Calu3 (cell line): Measurements from ENCODE around the gene VCL. TPM values are rescaled to one million over a fixed set of nuclear protein-coding genes. Genes with fewer than 3 reads are reported as not detected.

ENCODE experiments used
- BruUV-seq: library from RNA; stranded (reverse); fragments of 400-500 nt; replicated peaks from 2 replicates; lab custom pipeline; 2021; lab: Mats Ljungman, UMichigan
- CTCF ChIA-PET: fragments of 300-600 bp; sonication (Branson Sonifier 250); formaldehyde crosslinking; loops from one replicate; lab custom pipeline; 2022; ENCODE audit warnings: antibody characterized with exemption; lab: Charles Lee
- DNase-seq: peaks from one replicate; pipeline ENCODE4 v3.0.0; 2022
- H3K27ac Mint-ChIP-seq: one replicate; pipeline ENCODE4 v1.8.0; 2022; ENCODE audit warnings: mixed read lengths; ENCODE audit not compliant: unreplicated experiment
- H3K27me3 Mint-ChIP-seq: one replicate; pipeline ENCODE4 v1.8.0; 2022; ENCODE audit warnings: mixed read lengths; ENCODE audit not compliant: unreplicated experiment
- H3K36me3 Mint-ChIP-seq: one replicate; pipeline ENCODE4 v1.8.0; 2022; ENCODE audit warnings: mild to moderate bottlenecking, moderate library complexity, mixed read lengths; ENCODE audit not compliant: insufficient read depth, unreplicated experiment
- H3K4me1 Mint-ChIP-seq: one replicate; pipeline ENCODE4 v1.8.0; 2022; ENCODE audit warnings: mild to moderate bottlenecking, low read depth, mixed read lengths; ENCODE audit not compliant: unreplicated experiment
- H3K4me3 Mint-ChIP-seq: one replicate; pipeline ENCODE4 v1.8.0; 2022; ENCODE audit warnings: mild to moderate bottlenecking, low read depth, moderate library complexity, mixed read lengths; ENCODE audit not compliant: unreplicated experiment
- H3K9me3 Mint-ChIP-seq: one replicate; pipeline ENCODE4 v1.8.0; 2022; ENCODE audit warnings: low read depth, mixed read lengths; ENCODE audit not compliant: unreplicated experiment
- CTCF ChIP-seq: fragments of 200-600 bp; IDR thresholded peaks from one replicate; pipeline ENCODE4 v1.8.0; 2022; ENCODE audit warnings: antibody characterized with exemption; ENCODE audit not compliant: unreplicated experiment
- intact Hi-C: fragments of 100-400 bp; cut with micrococcal nuclease; formaldehyde crosslinking; loops from one replicate; pipeline ENCODE4 v1.10.0; 2022; ENCODE audit not compliant: unreplicated experiment
- total RNA-seq: library from RNA; stranded (reverse); gene quantifications from 2 replicates; pipeline ENCODE4 v1.2.3, GENCODE V29; 2022

The VCL gene
- total RNA-seq, 1 experiment from 2014 or later = 237 TPM

GRCh38 chr10:73965890-73966768, 31.8 kb upstream of the VCL start:
- no peaks in the 10 kb centered on the region for H3K9me3 Mint-ChIP-seq
- TSS peak; percentile 80 for BruUV-seq
- peaks cover 16% of the 10 kb centered on the region for H3K4me1 Mint-ChIP-seq
- peak overlapping the region; percentile 55 for H3K4me3 Mint-ChIP-seq
- H3K36me3 Mint-ChIP-seq = peaks cover 9% of the 10 kb centered on the region
- CTCF ChIA-PET = interaction anchor here (0.8 to 1.5 kb wide), 7 partner anchors 9 to 135 kb away, joined by 3 to 7 read pairs (median 3); partner anchors contain the start of gene VCL
- no peak for TF ChIP-seq CTCF
- DNase-seq = peak; percentile 70
- peak overlapping the region; percentile 96 for H3K27ac Mint-ChIP-seq
- no peaks in the 10 kb centered on the region for H3K27me3 Mint-ChIP-seq
- intact Hi-C loops = no loop called here

- intact Hi-C loops = no loop called here
Measured at GRCh38 chr10:73967022-73967429, 30.9 kb upstream of the VCL start.

GRCh38 chr10:73967544-73967943, 30.4 kb upstream of the VCL start:
- CTCF ChIA-PET = interaction anchor here (0.9 to 1.3 kb wide), 2 partner anchors 16 to 32 kb away, joined by 3 to 4 read pairs; no protein-coding TSS in a partner anchor
- DNase-seq = no peak
- Mint-ChIP-seq H3K36me3 (peaks cover 9% of the 10 kb centered on the region), H3K4me3 (no peak overlapping the region), H3K27me3 (no peaks in the 10 kb centered on the region), H3K9me3 (no peaks in the 10 kb centered on the region), H3K27ac (no peak overlapping the region), H3K4me1 (peaks cover 16% of the 10 kb centered on the region)
- no TSS peak for BruUV-seq
- intact Hi-C loops = no loop called here
- TF ChIP-seq CTCF = no peak

More at GRCh38 chr10:73967022-73967429, 30.9 kb upstream of the VCL start:
- no TSS peak for BruUV-seq
- peaks cover 9% of the 10 kb centered on the region for H3K36me3 Mint-ChIP-seq
- peaks cover 16% of the 10 kb centered on the region for H3K4me1 Mint-ChIP-seq
- H3K27ac Mint-ChIP-seq = no peak overlapping the region
- no peak for TF ChIP-seq CTCF
- CTCF ChIA-PET = interaction anchor here (1.1 to 1.5 kb wide), 2 partner anchors 10 to 31 kb away, joined by 4 to 7 read pairs; partner anchors contain the start of gene VCL
- no peaks in the 10 kb centered on the region for H3K27me3 Mint-ChIP-seq
- H3K9me3 Mint-ChIP-seq = no peaks in the 10 kb centered on the region
- DNase-seq = no peak
- no peak overlapping the region for H3K4me3 Mint-ChIP-seq

GRCh38 chr10:73968098-73968521, 29.8 kb upstream of the VCL start:
- H3K36me3 Mint-ChIP-seq = peaks cover 9% of the 10 kb centered on the region
- peaks cover 16% of the 10 kb centered on the region for H3K4me1 Mint-ChIP-seq
- no peak for TF ChIP-seq CTCF
- H3K9me3 Mint-ChIP-seq = no peaks in the 10 kb centered on the region
- no peak overlapping the region for H3K27ac Mint-ChIP-seq
- intact Hi-C loops = no loop called here
- H3K27me3 Mint-ChIP-seq = no peaks in the 10 kb centered on the region
- no TSS peak for BruUV-seq
- CTCF ChIA-PET = interaction anchor here (0.9 to 1.3 kb wide), 2 partner anchors 16 to 31 kb away, joined by 3 to 4 read pairs; no protein-coding TSS in a partner anchor
- DNase-seq = no peak
- no peak overlapping the region for H3K4me3 Mint-ChIP-seq
